ENCODE measurements around the gene OLFML2A. TPM values are rescaled to one million over a fixed set of nuclear protein-coding genes. Genes with fewer than 3 reads are reported as not detected.
A peak's percentile ranks its signal among the peaks of the same experiment; 100 is the strongest.

OLFML2A gene
- total and polyA plus RNA-seq, 2 of the 4 experiments (the other 2 are of a cell fraction) = 2.0 to 5.9 TPM

- Histone ChIP-seq H2BK5ac (ENCODE audit: low read depth, low read length, poor library complexity, severe bottlenecking) (no peak overlapping the region), H4K5ac (ENCODE audit: low read depth, low read length) (no peak overlapping the region), H4K20me1 (ENCODE audit: insufficient read depth, low read length) (no peaks in the 10 kb centered on the region), H2AK9ac (replicated peaks; ENCODE audit: low read depth, low read length, poor library complexity) (no peak overlapping the region), H2AK5ac (ENCODE audit: low read depth, low read length) (no peak overlapping the region), H3K36me3 (ENCODE audit: control insufficient read depth, insufficient read depth, low read length) (no peaks in the 10 kb centered on the region), H4K91ac (ENCODE audit: insufficient read depth, low read depth, low read length) (no peak overlapping the region), H3K27me3 (ENCODE audit: control insufficient read depth, insufficient read depth, low read length) (no peaks in the 10 kb centered on the region), H3K14ac (replicated peaks; ENCODE audit: low read depth, low read length) (no peak overlapping the region; the same call in 1 of the 2 replicates), H3K4ac (ENCODE audit: low read depth, low read length) (peak overlapping the region; percentile 34; the same call in 1 of the 2 replicates), H2BK20ac (ENCODE audit: low read depth, low read length) (no peak overlapping the region), H4K8ac (ENCODE audit: low read depth in 2 of 2, low read length in 2 of 2) (no peak overlapping the region), H2BK15ac (ENCODE audit: low read depth, low read length) (0 out of 3 replicates have a peak overlapping the region, but pooled peaks have one; percentile 10), H3K9me3 (ENCODE audit: control insufficient read depth, insufficient read depth, low read length) (no peaks in the 10 kb centered on the region), H3K4me2 (ENCODE audit: low read depth, low read length) (no peak overlapping the region), H3K27ac (ENCODE audit: insufficient read depth, low read length) (no peak overlapping the region), H2BK120ac (ENCODE audit: low read depth, low read length) (peak overlapping the region; percentile 34; the same call in 1 of the 2 replicates), H3K9ac (ENCODE audit: low read depth, low read length) (no peak overlapping the region), H3K9me1 (ENCODE audit: insufficient read depth, low read length) (no peaks in the 10 kb centered on the region; the same call in 1 of the 2 replicates), H3K4me3 (ENCODE audit: insufficient read depth, low read depth, low read length) (no peak overlapping the region), H3K4me1 (ENCODE audit: control insufficient read depth, insufficient read depth, low read length) (peaks cover 4% of the 10 kb centered on the region; the same call in 1 of the 2 replicates), H2AFZ (replicated peaks; ENCODE audit: low read length, poor library complexity) (no peak overlapping the region), H3K56ac (ENCODE audit: extremely low read depth, insufficient read depth, low read length) (no peak overlapping the region), H3K79me1 (ENCODE audit: low read depth in 1 of 2, low read length in 2 of 2) (no peaks in the 10 kb centered on the region), H3K23ac (ENCODE audit: low read depth, low read length) (no peak overlapping the region), H3K18ac (ENCODE audit: low read depth, low read length) (no peak overlapping the region)
- intact Hi-C loops (cut with micrococcal nuclease) = no loop called here
- dilution Hi-C loops (cut with HindIII; ENCODE audit: low sequenced_read_pairs, unreplicated experiment) = no loop called here
- DNase-seq (no peak), ATAC-seq (ENCODE audit: low read depth) (no peak)
- no TSS peak for BruUV-seq (replicated peaks)
- TF ChIP-seq MAFK (IDR thresholded peaks at IDR 0.05; ENCODE audit: low read depth, low read length) (no peak), CHD1 (IDR thresholded peaks at IDR 0.05; ENCODE audit: low read depth, low read length) (no peak), MXI1 (IDR thresholded peaks at IDR 0.05; ENCODE audit: borderline replicate concordance, low read depth, low read length) (no peak), NFE2L2 (IDR thresholded peaks at IDR 0.05; ENCODE audit: low read depth, low read length) (no peak), RFX5 (IDR thresholded peaks at IDR 0.05; ENCODE audit: low read depth, low read length) (no peak), MAZ (IDR thresholded peaks at IDR 0.05; ENCODE audit: borderline replicate concordance, low read depth, low read length) (no peak)
- TF ChIP-seq, protein P1, sequence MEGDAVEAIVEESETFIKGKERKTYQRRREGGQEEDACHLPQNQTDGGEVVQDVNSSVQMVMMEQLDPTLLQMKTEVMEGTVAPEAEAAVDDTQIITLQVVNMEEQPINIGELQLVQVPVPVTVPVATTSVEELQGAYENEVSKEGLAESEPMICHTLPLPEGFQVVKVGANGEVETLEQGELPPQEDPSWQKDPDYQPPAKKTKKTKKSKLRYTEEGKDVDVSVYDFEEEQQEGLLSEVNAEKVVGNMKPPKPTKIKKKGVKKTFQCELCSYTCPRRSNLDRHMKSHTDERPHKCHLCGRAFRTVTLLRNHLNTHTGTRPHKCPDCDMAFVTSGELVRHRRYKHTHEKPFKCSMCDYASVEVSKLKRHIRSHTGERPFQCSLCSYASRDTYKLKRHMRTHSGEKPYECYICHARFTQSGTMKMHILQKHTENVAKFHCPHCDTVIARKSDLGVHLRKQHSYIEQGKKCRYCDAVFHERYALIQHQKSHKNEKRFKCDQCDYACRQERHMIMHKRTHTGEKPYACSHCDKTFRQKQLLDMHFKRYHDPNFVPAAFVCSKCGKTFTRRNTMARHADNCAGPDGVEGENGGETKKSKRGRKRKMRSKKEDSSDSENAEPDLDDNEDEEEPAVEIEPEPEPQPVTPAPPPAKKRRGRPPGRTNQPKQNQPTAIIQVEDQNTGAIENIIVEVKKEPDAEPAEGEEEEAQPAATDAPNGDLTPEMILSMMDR (conservative IDR thresholded peaks at IDR 0.05; ENCODE audit: low read depth, low read length) = no peak
- in situ Hi-C loops (cut with MboI; ENCODE audit: low sequenced_read_pairs) = no loop called here
- POLR2A ChIA-PET (ENCODE audit: unreplicated experiment) = no interaction called here
- CTCF ChIA-PET = no interaction called here
These were observed 34.0 kb upstream of the OLFML2A start for GRCh38 chr9:124742940-124743339.
